H1 (cell line): ENCODE measurements around the gene CDK3. TPM values are rescaled to one million over a fixed set of nuclear protein-coding genes. Genes with fewer than 3 reads are reported as not detected.

ENCODE experiments used
- CTCF ChIA-PET: fragments of 300-600 bp; sonication (Branson Sonifier 250); formaldehyde crosslinking; loops from one replicate; lab custom pipeline; 2021; ENCODE audit not compliant: partially characterized antibody; lab: Charles Lee
- POLR2A ChIA-PET: fragments of 300-600 bp; sonication (Branson Sonifier 250); formaldehyde crosslinking; loops from one replicate; lab custom pipeline; 2021; ENCODE audit warnings: inconsistent platforms; ENCODE audit not compliant: partially characterized antibody; lab: Charles Lee
- DNase-seq, 2 experiments: peaks; one replicate each; pipeline versions ENCODE4 v3.0.0 to v3.0.0-alpha.2; 2010 to 2022; ENCODE audit warnings: low spot score in 2 of 2, low read depth in 1 of 2, mixed read lengths in 1 of 2
- FAIRE-seq: peaks from 2 replicates; lab custom pipeline; 2011; peaks lifted over from hg19 to GRCh38; lab: Jason Lieb, UNC
- H2AFZ ChIP-seq: 2 replicates; pipeline ENCODE4 v1.8.1; 2012; ENCODE audit warnings: low read length, inconsistent platforms
- H2AK5ac ChIP-seq: 2 replicates; pipeline ENCODE4 v1.6.1; 2013; ENCODE audit warnings: low read depth, low read length
- H2BK120ac ChIP-seq: replicated peaks from 2 replicates; pipeline ENCODE3; 2013; ENCODE audit warnings: low read depth, low read length, inconsistent platforms
- H2BK12ac ChIP-seq: 2 replicates; pipeline ENCODE4 v1.6.1; 2013; ENCODE audit warnings: low read depth, low read length
- H2BK15ac ChIP-seq: 2 replicates; pipeline ENCODE4 v1.6.1; 2013; ENCODE audit warnings: low read length
- H2BK20ac ChIP-seq: 2 replicates; pipeline ENCODE4 v1.6.1; 2013; ENCODE audit warnings: low read length
- H2BK5ac ChIP-seq: 2 replicates; pipeline ENCODE4 v1.6.1; 2013; ENCODE audit warnings: low read depth, low read length
- H3K14ac ChIP-seq: 2 replicates; pipeline ENCODE4 v1.6.1; 2013; ENCODE audit warnings: inconsistent platforms; ENCODE audit not compliant: insufficient read length
- H3K18ac ChIP-seq: 2 replicates; pipeline ENCODE4 v1.6.1; 2013; ENCODE audit warnings: low read length; ENCODE audit errors: extremely low read depth
- H3K23ac ChIP-seq: 2 replicates; pipeline ENCODE4 v1.6.1; 2013; ENCODE audit warnings: inconsistent platforms; ENCODE audit not compliant: insufficient read length
- H3K23me2 ChIP-seq: 2 replicates; pipeline ENCODE4 v1.6.1; 2013; ENCODE audit warnings: low read depth, low read length
- H3K27ac ChIP-seq: 2 replicates; pipeline ENCODE4 v1.6.1; 2011; ENCODE audit warnings: low read depth, low read length, inconsistent platforms
- H3K27me3 ChIP-seq, 4 experiments: replicated peaks in 1 of 4; 1 replicate in 1 of 4; 2 replicates in 3 of 4; pipeline versions ENCODE4 v1.6.1 to v1.8.1; 2011 to 2013; ENCODE audit warnings: low read length in 3 of 4, mild to moderate bottlenecking in 3 of 4, inconsistent platforms in 2 of 4, mixed read lengths in 2 of 4, moderate library complexity in 1 of 4; ENCODE audit not compliant: control insufficient read depth in 3 of 4, insufficient read depth in 3 of 4; ENCODE audit errors: extremely low read depth in 1 of 4
- H3K36me3 ChIP-seq, 4 experiments: 2 replicates each; pipeline versions ENCODE4 v1.6.1 to v1.8.1; 2011 to 2013; ENCODE audit warnings: mild to moderate bottlenecking in 4 of 4, low read length in 3 of 4, moderate library complexity in 2 of 4, control low read depth in 1 of 4, inconsistent platforms in 1 of 4; ENCODE audit not compliant: insufficient read depth in 4 of 4, control insufficient read depth in 2 of 4
- H3K4ac ChIP-seq: replicated peaks from 2 replicates; pipeline ENCODE3; 2013; ENCODE audit warnings: low read length, low read depth, mixed read lengths, inconsistent platforms; ENCODE audit not compliant: insufficient read length
- H3K4me1 ChIP-seq, 4 experiments: replicated peaks in 1 of 4; 1 replicate in 1 of 4; 2 replicates in 3 of 4; pipeline versions ENCODE4 v1.6.1 to v1.8.1; 2011 to 2013; ENCODE audit warnings: low read length in 3 of 4, inconsistent platforms in 2 of 4, mixed read lengths in 1 of 4; ENCODE audit not compliant: insufficient read depth in 4 of 4, control insufficient read depth in 3 of 4
- H3K4me2 ChIP-seq, 2 experiments: 2 replicates each; pipeline versions ENCODE4 v1.6.1 to v1.8.1; 2011 to 2013; ENCODE audit warnings: low read depth in 2 of 2, low read length in 2 of 2, control low read depth in 1 of 2, inconsistent platforms in 1 of 2, mild to moderate bottlenecking in 1 of 2; ENCODE audit not compliant: insufficient read depth in 1 of 2
- H3K4me3 ChIP-seq, 4 experiments: fragments of 200-600, 300-600 bp in 1 of 4; sonication (generic), shearing (Covaris generic), sonication (Bioruptor Twin) in 1 of 4; 2 replicates each; pipeline versions ENCODE4 v1.5.1 to v1.8.1; 2011 to 2016; ENCODE audit warnings: low read length in 4 of 4, low read depth in 3 of 4, control low read depth in 2 of 4, inconsistent platforms in 2 of 4, mild to moderate bottlenecking in 2 of 4, mixed read lengths in 1 of 4, moderate library complexity in 1 of 4; ENCODE audit not compliant: insufficient read depth in 2 of 4; ENCODE audit errors: extremely low read depth in 1 of 4
- H3K56ac ChIP-seq: replicated peaks from 2 replicates; pipeline ENCODE3; 2013; ENCODE audit warnings: low read depth, mild to moderate bottlenecking, mixed read lengths, low read length, inconsistent platforms; ENCODE audit not compliant: insufficient read length
- H3K79me1 ChIP-seq: 2 replicates; pipeline ENCODE4 v1.6.1; 2013; ENCODE audit warnings: low read depth, low read length, control low read depth
- H3K79me2 ChIP-seq, 2 experiments: 2 replicates each; pipeline versions ENCODE4 v1.6.1 to v1.8.1; 2012 to 2013; ENCODE audit warnings: low read length in 2 of 2, mild to moderate bottlenecking in 2 of 2, inconsistent platforms in 1 of 2; ENCODE audit not compliant: insufficient read depth in 2 of 2, control insufficient read depth in 1 of 2
- H3K9ac ChIP-seq, 4 experiments: replicated peaks in 1 of 4; 1 replicate in 1 of 4; 2 replicates in 3 of 4; pipeline versions ENCODE4 v1.6.1 to v1.8.1; 2011 to 2013; ENCODE audit warnings: low read depth in 3 of 4, low read length in 3 of 4, control low read depth in 2 of 4, mild to moderate bottlenecking in 2 of 4, moderate library complexity in 2 of 4, inconsistent platforms in 1 of 4; ENCODE audit errors: extremely low read depth in 1 of 4
- H3K9me3 ChIP-seq, 2 experiments: 2 replicates each; pipeline versions ENCODE4 v1.6.1 to v1.8.1; 2012 to 2013; ENCODE audit warnings: mild to moderate bottlenecking in 2 of 2, moderate library complexity in 2 of 2, control low read depth in 1 of 2, inconsistent platforms in 1 of 2, low read depth in 1 of 2, low read length in 1 of 2, mixed read lengths in 1 of 2; ENCODE audit not compliant: insufficient read depth in 2 of 2
- H4K20me1 ChIP-seq, 2 experiments: replicated peaks in 1 of 2; 2 replicates each; pipeline versions ENCODE3 to v1.8.1; 2011 to 2013; ENCODE audit warnings: inconsistent platforms in 2 of 2, low read length in 2 of 2, mild to moderate bottlenecking in 1 of 2; ENCODE audit not compliant: insufficient read depth in 2 of 2, control insufficient read depth in 1 of 2
- H4K5ac ChIP-seq: 2 replicates; pipeline ENCODE4 v1.6.1; 2013; ENCODE audit warnings: low read length, low read depth, mixed read lengths, inconsistent platforms; ENCODE audit not compliant: insufficient read length
- H4K8ac ChIP-seq: 2 replicates; pipeline ENCODE4 v1.8.0; 2013; ENCODE audit warnings: mild to moderate bottlenecking, moderate library complexity, low read length, inconsistent platforms; ENCODE audit not compliant: insufficient read depth; ENCODE audit errors: extremely low read depth
- H4K91ac ChIP-seq: replicated peaks from 2 replicates; pipeline ENCODE3; 2013; ENCODE audit warnings: low read length, mixed read lengths, inconsistent platforms; ENCODE audit not compliant: insufficient read length
- CEBPB ChIP-seq: IDR thresholded peaks from 2 replicates; pipeline ENCODE4 v1.6.1; 2012; ENCODE audit warnings: low read depth, low read length
- FOSL1 ChIP-seq: IDR thresholded peaks from 2 replicates; pipeline ENCODE4 v1.6.1; 2011; ENCODE audit warnings: mild to moderate bottlenecking, low read depth, low read length, moderate library complexity; ENCODE audit not compliant: insufficient read depth
- JUND ChIP-seq: IDR thresholded peaks from 2 replicates; pipeline ENCODE4 v1.6.1; 2011; ENCODE audit warnings: mild to moderate bottlenecking, improper control_type of control experiment, low read length
- NRF1 ChIP-seq: IDR thresholded peaks from 2 replicates; pipeline ENCODE4 v1.6.1; 2011; ENCODE audit warnings: mild to moderate bottlenecking, low read depth, low read length, improper control_type of control experiment
- POU5F1 ChIP-seq: IDR thresholded peaks from 2 replicates; pipeline ENCODE4 v1.6.1; 2011; ENCODE audit warnings: low read depth, mild to moderate bottlenecking, low read length, moderate library complexity
- RFX5 ChIP-seq: IDR thresholded peaks from 2 replicates; pipeline ENCODE4 v1.6.1; 2011; ENCODE audit warnings: low read depth, low read length, improper control_type of control experiment, borderline replicate concordance
- SIRT6 ChIP-seq: IDR thresholded peaks from one replicate; pipeline ENCODE4 v1.7.1; 2012; ENCODE audit warnings: low read length, inconsistent platforms
- WGBS, 2 experiments: shearing (Covaris generic) in 1 of 2; methylation state at CpG; one replicate each; pipeline versions ENCODE4 v1.1.6 to v1.1.7; 2013 to 2015; ENCODE audit warnings: low lambda C conversion rate in 2 of 2, mixed read lengths in 2 of 2, inconsistent platforms in 1 of 2, low coverage in 1 of 2, missing lambda C conversion rate in 1 of 2; ENCODE audit not compliant: insufficient replicate concordance in 2 of 2, insufficient coverage in 1 of 2, insufficient read length in 1 of 2; ENCODE audit errors: extremely low coverage in 1 of 2, missing lambda C conversion rate in 1 of 2; 5-methylcytosine and 5-hydroxymethylcytosine counted together
- polyA plus RNA-seq, 7 experiments: library from polyadenylated mRNA; depleted of rRNA in 3 of 7; stranded (reverse) in 5 of 7; unstranded in 2 of 7; fragments of >200 nt in 5 of 7; fragments of 200-250 nt in 2 of 7; gene quantifications; 1 replicate in 5 of 7; 2 replicates in 1 of 7; 4 replicates in 1 of 7; pipeline versions ENCODE4 v1.2.1 to v1.2.3, GENCODE V29; 2011 to 2013; ENCODE audit warnings: missing spikeins in 2 of 7, mixed read lengths in 2 of 7
- total RNA-seq: library from RNA; stranded (reverse); fragmentation: NEBNext Ultra II Directional; extraction: Animal tissue kit (Norgen Biotek cat#: 25700); gene quantifications from 2 replicates; pipeline ENCODE4 v1.2.1, GENCODE V29; 2021

The CDK3 gene
- total and polyA plus RNA-seq, 2 of the 8 experiments (the other 6 are each of a cell fraction or from before 2014, with no cell fraction given): 10.0 to 14.6 TPM

- TF ChIP-seq RFX5: no peak
- TF ChIP-seq POU5F1: no peak
- TF ChIP-seq FOSL1: no peak
- TF ChIP-seq CEBPB: no peak
- TF ChIP-seq NRF1: no peak
- TF ChIP-seq JUND: no peak
- TF ChIP-seq SIRT6: no peak
- Histone ChIP-seq H3K4me2 (no peak overlapping the region), H4K20me1 (no peaks in the 10 kb centered on the region), H2BK5ac (no peak overlapping the region), H2BK20ac (no peak overlapping the region), H3K36me3 (no peaks in the 10 kb centered on the region; a peak in 2 of 8 replicates), H3K9ac (no peak overlapping the region), H4K91ac (no peak overlapping the region), H3K4me3 (no peak overlapping the region), H2BK120ac (no peak overlapping the region), H3K27ac (no peak overlapping the region), H2AK5ac (no peak overlapping the region), H2BK15ac (no peak overlapping the region), H3K4me1 (no peaks in the 10 kb centered on the region; a peak in 2 of 7 replicates), H4K8ac (no peak overlapping the region), H4K5ac (no peak overlapping the region), H3K14ac (no peak overlapping the region), H3K56ac (no peak overlapping the region), H3K79me2 (no peaks in the 10 kb centered on the region), H3K23me2 (no peaks in the 10 kb centered on the region), H3K27me3 (no peaks in the 10 kb centered on the region), H3K23ac (no peak overlapping the region), H3K4ac (no peak overlapping the region), H3K9me3 (no peaks in the 10 kb centered on the region; a peak in 1 of 4 replicates), H3K18ac (no peak overlapping the region), H3K79me1 (no peaks in the 10 kb centered on the region), H2AFZ (no peak overlapping the region), H2BK12ac (no peak overlapping the region)
- 96% methylated on average over 8 of the region's 8 CpGs; no CpG with 5 or more reads in 1 of the 2 experiments for WGBS, 2 experiments
- ChIA-PET CTCF (interaction anchor here (1.0 to 32.0 kb wide), 19 partner anchors 9 to 377 kb away, joined by 3 to 885 read pairs (median 5); partner anchors contain the start of genes EVPL, MRPL38 and TRIM65), POLR2A (interaction anchor here (0.8 to 1.6 kb wide), 7 partner anchors 9 to 109 kb away, joined by 3 to 6 read pairs (median 3); partner anchors contain the start of genes FBF1 and MRPL38)
- no peak for DNase-seq
- no peak for FAIRE-seq
Measured at GRCh38 chr17:76004750-76005262, 4.2 kb downstream of the CDK3 start.
